ENCODE results near the gene VNN1.
"Not testable (repeated sequence)": the region's sequence is repeated elsewhere in the genome, so short reads cannot be mapped to it uniquely, and the experiment has no call there.

Gene VNN1

DNA sequence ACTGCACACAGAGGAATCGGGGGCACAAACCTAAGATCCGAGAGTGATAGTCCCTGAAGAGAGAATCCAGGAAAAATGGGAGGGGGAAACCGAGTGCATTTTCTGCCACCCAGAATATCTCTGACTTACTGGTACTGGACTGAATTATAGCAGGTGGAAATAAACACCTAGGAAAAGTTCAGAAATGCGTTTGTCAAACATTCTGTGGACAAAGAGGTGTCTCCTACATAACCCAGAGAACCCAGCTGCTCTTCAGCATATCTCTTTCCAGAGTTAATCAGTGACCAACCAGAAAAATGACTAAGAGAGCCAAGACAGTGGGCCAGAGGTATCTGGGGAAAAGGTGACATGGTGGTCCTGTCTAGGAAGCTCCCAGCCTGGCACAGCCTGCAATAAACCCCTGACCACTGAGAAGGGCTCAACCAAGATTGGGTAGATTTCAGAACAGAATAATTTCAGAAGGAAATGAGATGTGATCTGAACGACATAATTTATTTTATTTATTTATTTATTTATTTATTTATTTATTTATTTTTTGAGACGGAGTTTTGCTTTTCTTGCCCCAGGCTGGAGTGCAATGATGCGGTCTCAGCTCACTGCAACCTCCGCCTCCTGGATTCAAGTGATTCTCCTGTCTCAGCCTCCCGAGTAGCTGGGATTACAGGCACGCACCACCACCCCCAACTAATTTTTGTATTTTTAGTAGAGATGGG is 6.0 kb upstream of the VNN1 start:
- DNase-seq, result no peak

GRCh38 chr6:132715881-132716637 is 2.2 kb upstream of the VNN1 start:
- DNase-seq, result no peak

DNA sequence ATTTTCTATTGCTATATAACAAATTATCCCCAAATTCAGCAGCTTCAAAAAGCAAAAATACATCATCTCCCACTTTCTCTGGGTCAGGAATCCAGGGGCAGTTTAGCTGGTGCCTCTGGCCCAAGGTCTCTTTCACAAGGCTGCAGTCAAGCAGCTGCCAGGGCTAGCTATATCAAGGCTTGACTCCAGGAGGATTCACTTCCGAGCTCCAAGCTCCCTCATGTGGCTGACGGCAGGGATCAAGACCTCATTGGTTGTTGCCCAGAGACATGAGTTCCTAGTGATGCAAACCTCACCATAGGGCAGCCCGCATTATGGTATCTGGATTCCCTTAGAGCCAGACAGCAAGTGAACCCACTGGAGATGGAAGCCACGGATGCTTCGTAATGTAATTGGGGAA is 1.3 kb upstream of the VNN1 start:
- DNase-seq, result peak; percentile 62

DNA sequence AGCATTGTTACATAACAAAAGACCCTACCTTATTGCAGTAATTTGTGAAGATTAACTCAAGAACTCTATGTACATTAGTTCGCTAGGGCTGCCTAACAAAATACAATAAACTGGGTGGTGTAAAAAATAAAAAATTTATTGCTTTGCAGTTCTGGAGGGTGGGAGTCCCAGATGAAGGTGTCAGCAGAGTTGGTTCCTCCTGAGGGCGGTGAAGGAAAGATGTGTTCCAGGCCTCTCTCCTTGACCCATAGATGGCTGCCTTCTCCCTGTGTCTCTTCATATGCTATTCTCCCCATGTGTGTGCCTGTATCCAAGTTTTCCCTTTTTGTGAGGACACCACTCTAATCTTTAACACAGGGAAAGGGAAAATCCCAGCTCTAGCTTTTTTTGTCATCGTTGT is 305 bp upstream of the VNN1 start:
- DNase-seq, result no peak

DNA sequence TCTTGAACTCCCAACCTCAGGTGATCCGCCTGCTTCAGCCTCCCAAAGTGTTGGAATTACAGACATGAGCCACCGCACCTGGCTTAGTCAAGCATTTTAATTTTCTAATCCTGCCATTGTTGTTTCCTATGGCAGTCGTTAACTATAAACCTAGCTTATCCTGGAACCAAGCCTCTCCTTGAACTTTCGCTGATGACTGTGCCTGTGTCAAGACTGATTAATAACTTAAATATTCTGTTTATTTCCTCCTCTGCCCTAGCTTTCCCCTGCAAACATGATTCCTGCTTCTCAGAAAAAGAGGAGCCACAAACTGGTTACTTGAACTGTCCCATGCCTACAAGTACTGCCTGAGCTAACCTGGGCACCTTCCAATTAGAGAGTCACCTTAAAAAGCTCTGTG is 1.5 kb downstream of the VNN1 start:
- DNase-seq, result no peak

GRCh38 chr6:132708771-132709170 is 5.1 kb downstream of the VNN1 start:
- no peak for DNase-seq

DNA sequence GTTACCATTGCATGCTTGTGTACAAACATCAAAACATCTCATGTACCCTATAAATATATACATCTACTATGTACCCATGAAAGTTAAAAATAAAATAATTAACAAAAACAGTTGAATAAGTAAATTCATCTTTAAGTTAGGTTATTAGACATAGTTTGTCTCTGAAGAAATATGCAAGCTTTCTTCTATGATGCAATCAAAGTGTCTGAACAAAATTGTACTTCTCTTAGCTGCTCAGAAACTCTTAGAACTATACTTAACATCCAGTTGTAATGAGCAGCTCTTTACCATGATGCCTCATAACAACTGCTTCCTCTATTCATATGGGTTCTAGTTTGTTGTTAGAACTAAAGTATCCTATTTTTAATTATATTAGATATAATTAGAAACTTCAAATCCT is 5.9 kb downstream of the VNN1 start:
- no peak for DNase-seq

DNA sequence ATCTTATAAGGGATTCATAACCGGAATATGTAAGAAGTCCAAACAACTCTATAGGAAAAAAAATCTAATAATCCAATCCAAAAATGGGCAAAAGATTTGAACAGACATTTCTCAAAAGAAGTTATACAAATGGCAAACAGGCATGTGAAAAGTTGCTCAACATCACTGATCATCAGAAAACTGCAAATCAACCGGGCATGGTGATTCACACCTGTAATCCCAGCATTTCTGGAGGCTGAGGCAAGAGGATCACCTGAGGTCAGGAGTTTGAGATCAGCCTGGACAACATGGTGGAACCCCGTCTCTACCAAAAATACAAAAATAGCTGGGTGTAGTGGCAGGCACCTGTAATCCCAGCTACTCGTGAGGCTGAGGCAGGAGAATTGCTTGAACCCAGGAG is 7.1 kb downstream of the VNN1 start:
- not testable (repeated sequence) for DNase-seq

DNA sequence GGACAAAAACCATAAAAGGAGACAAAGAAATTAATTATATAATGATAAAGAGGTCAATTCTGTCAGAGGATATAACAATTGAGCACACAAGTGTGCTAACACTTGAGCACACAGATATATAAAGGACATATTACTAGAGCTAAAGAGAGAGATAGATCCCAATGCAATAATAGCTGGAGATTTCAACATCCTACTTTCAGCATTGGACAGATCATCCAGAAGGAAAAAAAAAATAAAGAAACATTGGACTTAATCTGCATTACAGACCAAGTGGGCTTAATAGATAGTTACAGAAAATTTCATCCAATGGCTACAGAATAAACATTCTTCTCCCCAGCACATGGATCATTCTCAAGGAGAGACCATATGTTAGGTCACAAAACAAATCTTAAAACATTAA is 9.9 kb downstream of the VNN1 start:
- no peak for DNase-seq

DNA sequence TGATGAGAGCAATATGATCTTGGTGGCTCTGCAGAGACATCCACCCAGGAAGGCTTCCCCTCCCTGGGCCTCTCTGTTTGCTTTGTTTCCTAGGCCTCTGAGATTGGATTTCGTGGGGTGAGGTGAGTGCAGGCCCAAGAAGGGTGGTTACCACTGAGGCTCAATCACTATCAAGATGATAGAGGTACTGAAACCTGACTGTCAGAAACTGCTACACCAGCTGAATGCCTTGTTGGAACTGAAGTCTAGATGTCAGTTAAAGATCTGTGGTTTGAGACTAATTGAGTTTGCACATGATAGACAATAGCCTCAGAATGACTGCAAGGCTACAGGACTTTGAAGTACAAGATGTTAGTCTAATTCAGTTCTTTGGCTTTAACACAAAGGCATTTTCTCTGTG is 15.2 kb downstream of the VNN1 start:
- DNase-seq, result no peak

DNA sequence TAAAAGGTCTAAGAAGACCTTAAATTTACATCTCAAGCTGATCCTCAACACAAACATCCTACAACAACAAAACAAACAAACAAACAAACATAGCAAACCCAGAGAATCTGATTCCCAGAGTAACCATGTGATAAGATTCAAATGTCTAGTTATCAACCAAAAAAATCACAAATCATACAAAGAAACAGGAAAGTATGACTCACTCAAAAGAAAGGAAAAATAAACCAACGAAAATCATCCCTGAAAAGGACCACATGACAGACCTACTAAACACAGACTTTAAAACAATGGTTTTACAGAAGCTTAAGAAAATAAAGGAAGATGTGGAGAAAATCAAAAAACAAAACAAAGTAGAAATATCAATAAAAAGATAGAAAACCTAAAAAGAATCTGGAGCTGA is 18.1 kb downstream of the VNN1 start:
- DNase-seq, result no peak

- no peak for DNase-seq
Measured at GRCh38 chr6:132693478-132693877, 20.4 kb downstream of the VNN1 start.

GRCh38 chr6:132690678-132691077 is 23.2 kb downstream of the VNN1 start:
- no peak for DNase-seq

GRCh38 chr6:132687306-132687705 is 26.5 kb downstream of the VNN1 start:
- no peak for DNase-seq

- no peak for DNase-seq
Measured at GRCh38 chr6:132686531-132686930, 27.3 kb downstream of the VNN1 start.

- no peak for DNase-seq
Measured at GRCh38 chr6:132685009-132685408, 28.8 kb downstream of the VNN1 start.

- DNase-seq, result no peak
Measured at GRCh38 chr6:132684272-132684671, 29.6 kb downstream of the VNN1 start.

DNA sequence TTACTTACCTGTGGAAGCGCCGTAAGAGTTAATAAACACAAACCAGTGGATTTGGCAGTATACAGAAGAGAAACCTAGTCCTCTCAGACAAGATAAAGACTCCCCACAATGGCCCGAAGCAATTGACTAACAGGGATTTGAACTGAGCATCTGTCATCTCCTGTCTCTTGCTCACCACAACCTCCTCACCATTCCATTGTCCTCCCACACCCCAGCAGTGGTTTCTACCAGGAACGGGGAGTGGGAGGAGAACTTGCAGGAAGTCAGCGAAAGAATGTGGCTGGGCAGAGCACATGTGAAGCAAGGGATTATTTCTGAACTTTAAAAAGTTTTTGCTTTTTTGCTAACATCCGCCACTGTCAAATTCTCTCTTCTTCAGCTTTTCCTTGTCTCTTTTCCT is 30.3 kb downstream of the VNN1 start:
- no peak for DNase-seq

GRCh38 chr6:132679094-132679493 is 34.8 kb downstream of the VNN1 start:
- DNase-seq, result not testable (repeated sequence)

DNA sequence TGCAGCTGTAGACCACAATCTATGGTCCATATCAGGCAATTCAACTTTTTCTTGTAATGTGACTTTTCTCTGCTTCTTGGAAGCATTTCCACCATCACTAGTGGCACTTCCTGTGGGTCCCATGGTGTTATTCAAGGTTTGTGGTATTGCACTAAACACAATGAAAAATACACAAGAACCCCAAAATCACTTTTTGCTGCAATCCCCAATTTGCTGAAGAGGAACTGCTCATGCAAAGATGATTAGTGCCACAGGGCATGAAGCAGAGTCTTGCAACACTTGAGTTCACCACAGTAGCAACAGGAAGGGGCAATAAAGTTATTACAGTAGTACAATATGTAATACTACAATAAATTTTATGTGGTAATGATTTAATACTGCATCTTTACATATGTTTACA is 38.1 kb downstream of the VNN1 start:
- DNase-seq, result no peak

GRCh38 chr6:132675002-132675401 is 38.9 kb downstream of the VNN1 start:
- DNase-seq, result no peak

GRCh38 chr6:132673376-132674094 is 40.3 kb downstream of the VNN1 start:
- DNase-seq, result no peak

DNA sequence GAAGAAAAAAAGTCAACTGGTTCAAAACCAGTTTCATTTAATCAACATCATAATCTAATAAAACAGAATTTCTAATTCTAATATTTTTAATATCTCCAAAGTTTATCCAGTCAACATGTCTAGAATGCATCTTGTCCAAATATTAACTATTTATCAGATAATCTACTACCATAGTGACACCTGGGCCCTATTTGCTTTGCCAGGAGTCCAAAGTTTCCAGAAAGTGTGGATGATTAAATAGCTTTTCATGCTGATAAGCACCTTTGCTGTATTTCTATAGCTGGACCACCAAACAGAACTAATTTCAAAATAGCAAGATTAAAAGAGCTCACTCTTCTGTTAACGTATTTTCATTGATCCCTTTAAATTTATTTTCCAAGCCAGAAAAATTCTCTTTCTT is 42.6 kb downstream of the VNN1 start:
- no peak for DNase-seq

GRCh38 chr6:132669690-132670291 is 44.1 kb downstream of the VNN1 start:
- DNase-seq, result peak; percentile 35
